Measurements from ENCODE around the gene ADGRD1.

DNA sequence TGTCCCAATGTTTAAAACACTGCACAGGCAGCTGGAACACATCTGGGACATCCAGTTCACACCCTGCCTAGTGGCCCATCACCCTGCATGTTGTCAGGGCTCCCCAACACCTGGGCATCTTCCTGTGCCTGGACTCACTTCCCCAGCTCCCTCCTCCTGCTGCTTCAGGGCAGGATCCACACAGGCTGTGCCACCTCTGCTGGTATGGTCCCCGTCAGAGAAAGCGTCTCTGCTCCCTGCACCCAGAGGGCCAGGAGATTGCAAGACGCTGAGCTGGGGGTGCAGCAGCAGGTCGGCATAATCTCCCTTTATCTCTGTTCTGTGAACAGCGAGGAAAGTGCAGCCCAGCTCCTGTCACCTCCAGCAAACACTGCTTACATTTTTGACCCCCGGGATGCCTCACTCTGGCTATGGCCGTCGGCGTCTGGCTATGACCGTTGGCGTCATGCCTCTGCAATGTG, 124.3 kb downstream of the ADGRD1 start:
- TF ChIP-seq, protein P1, sequence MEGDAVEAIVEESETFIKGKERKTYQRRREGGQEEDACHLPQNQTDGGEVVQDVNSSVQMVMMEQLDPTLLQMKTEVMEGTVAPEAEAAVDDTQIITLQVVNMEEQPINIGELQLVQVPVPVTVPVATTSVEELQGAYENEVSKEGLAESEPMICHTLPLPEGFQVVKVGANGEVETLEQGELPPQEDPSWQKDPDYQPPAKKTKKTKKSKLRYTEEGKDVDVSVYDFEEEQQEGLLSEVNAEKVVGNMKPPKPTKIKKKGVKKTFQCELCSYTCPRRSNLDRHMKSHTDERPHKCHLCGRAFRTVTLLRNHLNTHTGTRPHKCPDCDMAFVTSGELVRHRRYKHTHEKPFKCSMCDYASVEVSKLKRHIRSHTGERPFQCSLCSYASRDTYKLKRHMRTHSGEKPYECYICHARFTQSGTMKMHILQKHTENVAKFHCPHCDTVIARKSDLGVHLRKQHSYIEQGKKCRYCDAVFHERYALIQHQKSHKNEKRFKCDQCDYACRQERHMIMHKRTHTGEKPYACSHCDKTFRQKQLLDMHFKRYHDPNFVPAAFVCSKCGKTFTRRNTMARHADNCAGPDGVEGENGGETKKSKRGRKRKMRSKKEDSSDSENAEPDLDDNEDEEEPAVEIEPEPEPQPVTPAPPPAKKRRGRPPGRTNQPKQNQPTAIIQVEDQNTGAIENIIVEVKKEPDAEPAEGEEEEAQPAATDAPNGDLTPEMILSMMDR (IDR thresholded peaks at IDR 0.05; ENCODE audit: borderline replicate concordance, extremely low read depth, low read length, poor library complexity, severe bottlenecking), result no peak
- no peak for TF ChIP-seq EZH2 (IDR thresholded peaks at IDR 0.05; ENCODE audit: borderline replicate concordance, low read depth, low read length, severe bottlenecking)

Measured in DND-41 (cell line).